CD8-positive, alpha-beta memory T cell (primary cell): Measurements from ENCODE around the gene FERMT3. TPM values are rescaled to one million over a fixed set of nuclear protein-coding genes. Genes with fewer than 3 reads are reported as not detected.

Source experiments
- CTCF ChIA-PET: fragments of 350-600 bp; sonication (Branson Sonifier 250); formaldehyde crosslinking; loops from one replicate; lab custom pipeline; 2021; ENCODE audit warnings: antibody characterized with exemption; lab: Charles Lee
- POLR2A ChIA-PET: fragments of 350-600 bp; sonication (Branson Sonifier 250); formaldehyde crosslinking; loops from one replicate; lab custom pipeline; 2021; ENCODE audit warnings: antibody characterized with exemption; lab: Charles Lee
- DNase-seq, 5 donors: peaks; one replicate each; pipeline versions ENCODE4 v3.0.0 to v3.0.0-alpha.2; 2020 to 2022; ENCODE audit warnings: mixed read lengths in 1 of 5
- H3K27ac ChIP-seq: one replicate; pipeline ENCODE4 v1.7.0; 2013; ENCODE audit warnings: low read depth, mild to moderate bottlenecking, low read length, moderate library complexity
- H3K27me3 ChIP-seq: 2 replicates; pipeline ENCODE4 v1.7.0; 2013; ENCODE audit warnings: low read length, mild to moderate bottlenecking; ENCODE audit not compliant: insufficient read depth, poor library complexity, severe bottlenecking
- H3K36me3 ChIP-seq: 2 replicates; pipeline ENCODE4 v1.7.0; 2013; ENCODE audit warnings: mild to moderate bottlenecking, low read length, moderate library complexity; ENCODE audit not compliant: insufficient read depth
- H3K4me1 ChIP-seq: 2 replicates; pipeline ENCODE4 v1.7.0; 2013; ENCODE audit warnings: mild to moderate bottlenecking, low read length, moderate library complexity; ENCODE audit not compliant: insufficient read depth
- H3K4me3 ChIP-seq: 2 replicates; pipeline ENCODE4 v1.7.0; 2013; ENCODE audit warnings: mild to moderate bottlenecking, low read length
- H3K9me3 ChIP-seq: 2 replicates; pipeline ENCODE4 v1.7.0; 2013; ENCODE audit warnings: mild to moderate bottlenecking, low read length
- H3K27ac Mint-ChIP-seq, 8 donors: one replicate each; pipeline ENCODE4 v1.8.0; 2020 to 2021; ENCODE audit warnings: mixed read lengths in 8 of 8, mild to moderate bottlenecking in 6 of 8, inconsistent platforms in 3 of 8, moderate library complexity in 3 of 8
- H3K27me3 Mint-ChIP-seq, 2 donors: one replicate each; pipeline ENCODE4 v1.8.0; 2020 to 2021; ENCODE audit warnings: mixed read lengths in 2 of 2, mild to moderate bottlenecking in 1 of 2, moderate library complexity in 1 of 2
- H3K36me3 Mint-ChIP-seq, 3 donors: one replicate each; pipeline ENCODE4 v1.8.0; 2020 to 2021; ENCODE audit warnings: mixed read lengths in 3 of 3, inconsistent platforms in 1 of 3, mild to moderate bottlenecking in 1 of 3
- H3K4me1 Mint-ChIP-seq, 3 donors: one replicate each; pipeline ENCODE4 v1.8.0; 2020 to 2021; ENCODE audit warnings: mixed read lengths in 3 of 3, inconsistent platforms in 1 of 3, mild to moderate bottlenecking in 1 of 3
- H3K4me3 Mint-ChIP-seq, 7 donors: one replicate each; pipeline ENCODE4 v1.8.0; 2020 to 2021; ENCODE audit warnings: mixed read lengths in 7 of 7, mild to moderate bottlenecking in 6 of 7, moderate library complexity in 4 of 7, inconsistent platforms in 2 of 7
- H3K9me3 Mint-ChIP-seq, 5 donors: one replicate each; pipeline ENCODE4 v1.8.0; 2020 to 2022; ENCODE audit warnings: mixed read lengths in 5 of 5, mild to moderate bottlenecking in 3 of 5, moderate library complexity in 2 of 5, inconsistent platforms in 1 of 5
- polyA plus RNA-seq: library from polyadenylated mRNA; unstranded; fragments of 300-500 nt; fragmentation: Illumina TruSeq; gene quantifications from one replicate; pipeline ENCODE4 v1.2.3, GENCODE V29; 2021
- total RNA-seq, 2 experiments: library from RNA; stranded (reverse); gene quantifications; one replicate each; pipeline ENCODE4 v1.2.3, GENCODE V29; 2021

The FERMT3 gene
- total and polyA plus RNA-seq, 3 experiments from 2014 or later = 205 to 213 (median 206) TPM

DNA sequence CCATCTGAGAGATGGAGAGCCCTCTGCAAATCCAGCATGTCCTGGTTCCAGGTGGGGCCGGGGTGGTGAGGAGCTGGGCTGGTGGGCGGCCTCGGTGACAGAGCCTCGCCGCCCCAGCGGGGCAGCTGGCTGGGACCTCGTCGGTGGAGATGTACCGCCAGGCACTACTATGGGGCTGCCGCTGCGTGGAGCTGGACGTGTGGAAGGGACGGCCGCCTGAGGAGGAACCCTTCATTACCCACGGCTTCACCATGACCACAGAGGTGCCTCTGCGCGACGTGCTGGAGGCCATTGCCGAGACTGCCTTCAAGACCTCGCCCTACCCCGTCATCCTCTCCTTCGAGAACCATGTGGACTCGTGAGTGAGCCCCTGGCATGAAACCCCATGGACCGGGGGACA lies 51.8 kb downstream of the FERMT3 start:
- DNase-seq = no peak
- Histone ChIP-seq H3K27ac (no peak overlapping the region), H3K36me3 (no peaks in the 10 kb centered on the region), H3K27me3 (no peaks in the 10 kb centered on the region), H3K9me3 (no peaks in the 10 kb centered on the region), H3K4me1 (no peaks in the 10 kb centered on the region), H3K4me3 (no peak overlapping the region)
- Mint-ChIP-seq H3K9me3 (no peaks in the 10 kb centered on the region), H3K36me3 (peaks cover 0 to 38% (median 5%) of the 10 kb centered on the region in 3 donors), H3K4me3 (no peak overlapping the region), H3K27me3 (no peaks in the 10 kb centered on the region), H3K4me1 (peaks cover 1 to 12% (median 6%) of the 10 kb centered on the region in 3 donors), H3K27ac (no peak overlapping the region)
- ChIA-PET CTCF (interaction anchor here (0.7 to 2.7 kb wide), 4 partner anchors 11 to 54 kb away, joined by 3 to 7 read pairs (median 4); no protein-coding TSS in a partner anchor), POLR2A (no interaction called here)

GRCh38 chr11:64258946-64259532 lies 52.5 kb downstream of the FERMT3 start:
- no peaks in the 10 kb centered on the region for H3K4me1 ChIP-seq
- H3K4me3 ChIP-seq = no peak overlapping the region
- peaks cover 0 to 38% (median 5%) of the 10 kb centered on the region in 3 donors for H3K36me3 Mint-ChIP-seq
- H3K9me3 Mint-ChIP-seq = no peaks in the 10 kb centered on the region
- peak overlapping the region in 2 of 8 donors; percentile 34 to 52 for H3K27ac Mint-ChIP-seq
- no peaks in the 10 kb centered on the region for H3K27me3 ChIP-seq
- H3K36me3 ChIP-seq = no peaks in the 10 kb centered on the region
- H3K4me3 Mint-ChIP-seq = no peak overlapping the region
- no peaks in the 10 kb centered on the region for H3K27me3 Mint-ChIP-seq
- no peak for DNase-seq
- no peak overlapping the region for H3K27ac ChIP-seq
- CTCF ChIA-PET = interaction anchor here (1.6 kb wide), 1 partner anchor 10 kb away, joined by 3 read pairs; no protein-coding TSS in a partner anchor
- no peaks in the 10 kb centered on the region for H3K9me3 ChIP-seq
- POLR2A ChIA-PET = no interaction called here
- peaks cover 0 to 6% (median 6%) of the 10 kb centered on the region in 3 donors for H3K4me1 Mint-ChIP-seq

DNA sequence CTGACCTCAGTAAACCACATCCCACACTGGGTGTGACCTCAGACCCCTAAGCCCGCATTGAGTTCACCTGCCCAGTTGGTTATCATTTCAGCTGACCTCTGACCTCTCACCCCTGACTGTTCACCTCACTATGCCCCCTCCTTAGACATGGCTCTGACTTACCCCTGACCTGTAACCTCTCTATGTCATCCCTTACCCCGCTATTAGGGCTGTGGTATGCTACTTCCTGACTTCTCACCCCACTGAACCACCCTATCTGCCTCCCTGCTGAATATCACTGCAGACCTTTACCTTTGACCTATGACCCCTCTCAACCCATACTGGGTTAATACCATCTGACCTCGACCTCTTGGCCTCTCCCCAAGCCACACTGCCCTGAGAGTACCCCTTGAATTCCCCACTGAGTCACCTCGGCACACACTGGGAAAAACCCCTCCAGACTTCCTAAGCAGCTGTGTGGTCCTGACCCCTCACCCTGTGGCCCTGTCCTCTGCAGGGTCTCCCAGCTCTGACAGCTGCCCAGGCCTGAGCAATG lies 53.1 kb downstream of the FERMT3 start:
- no peak for DNase-seq
- Mint-ChIP-seq H3K27me3 (no peaks in the 10 kb centered on the region), H3K4me1 (peaks cover 0 to 6% (median 6%) of the 10 kb centered on the region in 3 donors), H3K4me3 (no peak overlapping the region), H3K27ac (peak overlapping the region in 4 of 8 donors; percentile 34 to 58 (median 44)), H3K36me3 (peaks cover 0 to 38% (median 5%) of the 10 kb centered on the region in 3 donors), H3K9me3 (no peaks in the 10 kb centered on the region)
- Histone ChIP-seq H3K27me3 (no peaks in the 10 kb centered on the region), H3K9me3 (no peaks in the 10 kb centered on the region), H3K4me3 (no peak overlapping the region), H3K27ac (no peak overlapping the region), H3K4me1 (no peaks in the 10 kb centered on the region), H3K36me3 (no peaks in the 10 kb centered on the region)
- ChIA-PET POLR2A (no interaction called here), CTCF (interaction anchor here (2.1 kb wide), 1 partner anchor 55 kb away, joined by 8 read pairs; no protein-coding TSS in a partner anchor)

DNA sequence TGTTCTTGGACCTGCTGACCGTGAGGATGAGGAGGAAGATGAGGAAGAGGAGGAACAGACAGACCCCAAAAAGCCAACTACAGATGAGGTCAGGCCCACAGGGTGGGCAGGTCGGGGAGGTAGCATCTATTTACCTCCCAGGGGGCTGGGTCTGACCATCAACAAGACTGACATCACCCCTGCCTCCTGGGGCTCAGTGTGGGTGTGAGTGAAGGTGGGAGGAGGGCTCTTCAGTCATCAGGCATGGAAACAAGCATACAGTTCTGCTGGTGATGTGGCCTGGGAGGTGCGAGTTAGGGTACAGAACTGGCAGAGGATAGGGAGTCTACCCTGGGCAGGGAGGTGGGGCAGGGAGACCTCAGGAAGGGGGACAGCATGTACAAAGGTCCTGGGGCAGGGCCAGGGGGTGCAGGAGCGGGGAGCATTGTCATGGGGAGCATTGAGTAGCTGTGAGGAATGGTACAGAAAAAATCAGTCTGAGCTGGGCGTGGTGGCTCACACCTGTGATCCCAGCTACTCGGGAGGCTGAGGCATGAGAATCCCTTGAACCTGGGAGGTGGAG lies 53.7 kb downstream of the FERMT3 start:
- peaks cover 0 to 6% (median 6%) of the 10 kb centered on the region in 3 donors for H3K4me1 Mint-ChIP-seq
- no peak for DNase-seq
- H3K9me3 ChIP-seq = no peaks in the 10 kb centered on the region
- H3K4me3 Mint-ChIP-seq = peak overlapping the region in 2 of 7 donors; percentile 20 to 65
- no peak overlapping the region for H3K4me3 ChIP-seq
- no peaks in the 10 kb centered on the region for H3K27me3 ChIP-seq
- H3K9me3 Mint-ChIP-seq = no peaks in the 10 kb centered on the region
- ChIA-PET POLR2A (no interaction called here), CTCF (interaction anchor here (1.1 to 2.1 kb wide), 3 partner anchors 9 to 56 kb away, joined by 3 to 8 read pairs (median 5); partner anchors contain the start of gene PLCB3)
- peaks cover 0 to 36% (median 5%) of the 10 kb centered on the region in 3 donors for H3K36me3 Mint-ChIP-seq
- H3K36me3 ChIP-seq = no peaks in the 10 kb centered on the region
- H3K27ac ChIP-seq = no peak overlapping the region
- no peaks in the 10 kb centered on the region for H3K27me3 Mint-ChIP-seq
- H3K4me1 ChIP-seq = no peaks in the 10 kb centered on the region
- peak overlapping the region in 1 of 8 donors; percentile 58 for H3K27ac Mint-ChIP-seq

DNA sequence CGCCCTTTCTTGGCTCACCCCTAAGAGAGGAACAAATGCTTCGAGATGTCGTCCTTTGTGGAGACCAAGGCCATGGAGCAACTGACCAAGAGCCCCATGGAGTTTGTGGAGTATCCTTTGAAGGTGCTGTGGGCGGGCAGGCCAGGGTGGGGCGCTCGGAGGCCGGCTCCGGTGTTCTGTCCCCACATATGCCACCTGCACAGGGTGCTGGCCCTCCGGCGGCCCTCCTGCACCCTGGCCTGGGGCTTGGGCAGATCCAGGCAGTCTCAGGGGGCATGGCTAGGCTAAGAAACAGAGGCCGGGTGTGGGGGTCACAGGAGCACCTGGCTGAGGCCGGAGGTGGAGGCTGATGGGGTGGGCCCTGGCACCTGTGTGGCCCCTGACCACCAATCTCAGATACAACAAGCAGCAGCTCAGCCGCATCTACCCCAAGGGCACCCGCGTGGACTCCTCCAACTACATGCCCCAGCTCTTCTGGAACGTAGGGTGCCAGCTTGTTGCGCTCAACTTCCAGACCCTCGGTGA lies 55.1 kb downstream of the FERMT3 start:
- no peak overlapping the region for H3K4me3 ChIP-seq
- Mint-ChIP-seq H3K9me3 (no peaks in the 10 kb centered on the region), H3K4me1 (peaks cover 0 to 6% (median 6%) of the 10 kb centered on the region in 3 donors), H3K27me3 (no peaks in the 10 kb centered on the region), H3K36me3 (peaks cover 0 to 33% (median 5%) of the 10 kb centered on the region in 3 donors), H3K27ac (no peak overlapping the region), H3K4me3 (no peak overlapping the region)
- POLR2A ChIA-PET = no interaction called here
- H3K27me3 ChIP-seq = no peaks in the 10 kb centered on the region
- CTCF ChIA-PET = interaction anchor here (1.1 to 2.1 kb wide), 3 partner anchors 11 to 57 kb away, joined by 3 to 8 read pairs (median 5); partner anchors contain the start of gene PLCB3
- no peak overlapping the region for H3K27ac ChIP-seq
- no peak for DNase-seq
- no peaks in the 10 kb centered on the region for H3K4me1 ChIP-seq
- H3K36me3 ChIP-seq = no peaks in the 10 kb centered on the region
- no peaks in the 10 kb centered on the region for H3K9me3 ChIP-seq

DNA sequence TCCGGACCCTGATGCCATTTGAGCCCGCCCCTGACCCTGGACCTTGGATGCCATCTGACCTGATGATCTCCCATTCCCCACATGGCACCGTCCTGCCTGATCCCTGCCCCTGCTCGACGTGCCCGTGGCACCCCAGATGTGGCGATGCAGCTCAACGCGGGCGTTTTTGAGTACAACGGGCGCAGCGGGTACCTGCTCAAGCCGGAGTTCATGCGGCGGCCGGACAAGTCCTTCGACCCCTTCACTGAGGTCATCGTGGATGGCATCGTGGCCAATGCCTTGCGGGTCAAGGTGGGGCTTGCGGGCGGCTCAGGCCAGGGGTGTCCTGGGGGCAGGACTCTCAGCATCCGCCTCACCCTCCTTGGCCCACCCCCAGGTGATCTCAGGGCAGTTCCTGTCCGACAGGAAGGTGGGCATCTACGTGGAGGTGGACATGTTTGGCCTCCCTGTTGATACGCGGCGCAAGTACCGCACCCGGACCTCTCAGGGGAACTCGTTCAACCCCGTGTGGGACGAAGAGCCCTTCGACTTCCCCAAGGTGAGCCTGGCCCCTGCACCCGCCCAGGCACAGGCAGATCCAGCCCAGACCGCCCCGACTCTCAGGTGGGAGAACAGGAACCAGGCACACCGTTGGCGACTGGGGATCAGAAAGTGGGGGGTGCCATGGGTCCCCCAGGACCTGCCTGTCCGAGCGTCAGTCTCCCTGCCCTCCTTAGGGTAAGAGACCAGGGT lies 55.9 kb downstream of the FERMT3 start:
- ChIA-PET CTCF (interaction anchor here (0.9 to 1.8 kb wide), 4 partner anchors 10 to 56 kb away, joined by 3 to 7 read pairs (median 4); partner anchors contain the start of genes FERMT3 and PLCB3), POLR2A (no interaction called here)
- Mint-ChIP-seq H3K9me3 (no peaks in the 10 kb centered on the region), H3K36me3 (peaks cover 0 to 32% (median 5%) of the 10 kb centered on the region in 3 donors), H3K4me3 (no peak overlapping the region), H3K27ac (no peak overlapping the region), H3K4me1 (peaks cover 0 to 6% (median 6%) of the 10 kb centered on the region in 3 donors), H3K27me3 (no peaks in the 10 kb centered on the region)
- Histone ChIP-seq H3K27ac (no peak overlapping the region), H3K36me3 (no peaks in the 10 kb centered on the region), H3K27me3 (no peaks in the 10 kb centered on the region), H3K9me3 (no peaks in the 10 kb centered on the region), H3K4me3 (no peak overlapping the region), H3K4me1 (no peaks in the 10 kb centered on the region)
- DNase-seq = no peak

DNA sequence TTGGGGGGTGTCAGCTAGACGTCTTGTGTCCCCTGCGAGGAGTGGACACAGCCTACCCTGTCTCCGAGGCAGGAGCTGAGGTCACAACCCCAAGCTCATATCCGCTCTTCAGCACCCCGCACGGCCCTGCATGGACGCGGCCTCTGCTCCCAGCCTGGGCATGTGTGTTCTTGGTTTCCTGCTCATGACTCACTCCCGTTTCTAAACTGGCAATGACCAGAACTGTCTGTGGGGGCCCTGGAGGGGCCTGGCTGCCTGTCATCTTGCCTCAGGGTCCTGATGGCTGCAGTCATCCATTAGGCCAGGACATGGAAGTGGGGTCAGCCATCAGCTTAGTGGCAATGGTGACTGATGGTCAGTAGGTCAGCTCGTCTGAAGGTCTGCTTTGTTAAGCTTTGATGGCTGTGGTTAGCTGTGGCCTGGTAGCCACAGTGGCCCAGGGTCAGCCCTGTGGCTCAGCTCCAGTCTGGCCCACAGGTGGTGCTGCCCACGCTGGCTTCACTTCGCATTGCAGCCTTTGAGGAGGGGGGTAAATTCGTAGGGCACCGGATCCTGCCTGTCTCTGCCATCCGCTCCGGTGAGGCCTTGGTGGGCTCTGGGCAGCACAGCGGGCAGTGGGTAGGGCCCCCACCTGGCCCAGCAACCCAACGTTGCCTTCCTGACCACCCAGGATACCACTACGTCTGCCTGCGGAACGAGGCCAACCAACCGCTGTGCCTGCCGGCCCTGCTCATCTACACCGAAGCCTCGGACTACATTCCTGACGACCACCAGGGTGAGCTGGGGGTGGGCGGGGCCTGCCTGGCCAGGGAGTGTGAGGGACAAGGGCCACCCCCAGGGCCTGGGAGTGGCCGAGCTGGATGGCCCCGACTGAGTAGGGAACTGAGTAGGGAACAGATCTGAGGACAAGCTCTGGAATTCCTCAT lies 56.8 kb downstream of the FERMT3 start:
- Histone ChIP-seq H3K27me3 (no peaks in the 10 kb centered on the region), H3K27ac (no peak overlapping the region), H3K4me3 (no peak overlapping the region), H3K36me3 (no peaks in the 10 kb centered on the region), H3K9me3 (no peaks in the 10 kb centered on the region), H3K4me1 (peaks cover 3% of the 10 kb centered on the region)
- no peak overlapping the region for H3K27ac Mint-ChIP-seq
- peaks cover 0 to 26% (median 5%) of the 10 kb centered on the region in 3 donors for H3K36me3 Mint-ChIP-seq
- no peaks in the 10 kb centered on the region for H3K9me3 Mint-ChIP-seq
- H3K27me3 Mint-ChIP-seq = no peaks in the 10 kb centered on the region
- H3K4me3 Mint-ChIP-seq = no peak overlapping the region
- CTCF ChIA-PET = interaction anchor here (0.9 to 1.8 kb wide), 5 partner anchors 11 to 59 kb away, joined by 3 to 7 read pairs (median 4); partner anchors contain the start of genes FERMT3, FKBP2 and PLCB3
- H3K4me1 Mint-ChIP-seq = peaks cover 7 to 14% (median 11%) of the 10 kb centered on the region in 3 donors
- no peak for DNase-seq
- POLR2A ChIA-PET = interaction anchor here (0.6 kb wide), 1 partner anchor 859 kb away, joined by 3 read pairs; the partner anchor contains the start of genes FAU and MRPL49
